ENCODE results near the gene PTGR2. TPM values are rescaled to one million over a fixed set of nuclear protein-coding genes. Genes with fewer than 3 reads are reported as not detected.

PTGR2 gene
- total RNA-seq, 1 donor from 2014 or later, result 37.4 TPM

DNA sequence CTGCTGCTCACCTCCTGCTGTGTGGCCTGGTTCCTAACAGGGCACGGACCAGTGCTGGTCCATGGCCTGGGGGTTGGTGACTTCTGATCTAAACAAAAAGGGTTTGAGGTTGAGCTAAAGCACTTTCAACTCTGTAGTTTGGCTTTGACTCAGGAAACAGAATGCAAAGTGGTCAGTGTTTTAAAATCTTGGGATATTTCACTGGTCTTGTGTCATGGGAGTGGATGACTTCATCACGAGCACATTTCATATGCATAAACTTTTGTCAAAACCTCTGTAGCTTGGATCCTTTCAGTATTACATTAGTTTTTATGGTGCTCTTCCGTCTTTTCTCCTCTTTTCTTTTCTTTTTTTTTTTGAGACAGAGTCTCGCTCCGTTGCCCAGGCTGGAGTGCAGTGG, 72.7 kb downstream of the PTGR2 start:
- TF ChIP-seq, protein P1, sequence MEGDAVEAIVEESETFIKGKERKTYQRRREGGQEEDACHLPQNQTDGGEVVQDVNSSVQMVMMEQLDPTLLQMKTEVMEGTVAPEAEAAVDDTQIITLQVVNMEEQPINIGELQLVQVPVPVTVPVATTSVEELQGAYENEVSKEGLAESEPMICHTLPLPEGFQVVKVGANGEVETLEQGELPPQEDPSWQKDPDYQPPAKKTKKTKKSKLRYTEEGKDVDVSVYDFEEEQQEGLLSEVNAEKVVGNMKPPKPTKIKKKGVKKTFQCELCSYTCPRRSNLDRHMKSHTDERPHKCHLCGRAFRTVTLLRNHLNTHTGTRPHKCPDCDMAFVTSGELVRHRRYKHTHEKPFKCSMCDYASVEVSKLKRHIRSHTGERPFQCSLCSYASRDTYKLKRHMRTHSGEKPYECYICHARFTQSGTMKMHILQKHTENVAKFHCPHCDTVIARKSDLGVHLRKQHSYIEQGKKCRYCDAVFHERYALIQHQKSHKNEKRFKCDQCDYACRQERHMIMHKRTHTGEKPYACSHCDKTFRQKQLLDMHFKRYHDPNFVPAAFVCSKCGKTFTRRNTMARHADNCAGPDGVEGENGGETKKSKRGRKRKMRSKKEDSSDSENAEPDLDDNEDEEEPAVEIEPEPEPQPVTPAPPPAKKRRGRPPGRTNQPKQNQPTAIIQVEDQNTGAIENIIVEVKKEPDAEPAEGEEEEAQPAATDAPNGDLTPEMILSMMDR (IDR thresholded peaks at IDR 0.05; ENCODE audit: borderline replicate concordance), result no peak
- intact Hi-C loops (cut with micrococcal nuclease), result no loop called here
- no peak overlapping the region for H3K27ac ChIP-seq (replicated peaks)
- H3K4me1 ChIP-seq, result no peaks in the 10 kb centered on the region
- peaks cover 90% of the 10 kb centered on the region for H3K36me3 ChIP-seq
- no peak overlapping the region for H3K4me3 ChIP-seq
- H3K27me3 ChIP-seq (ENCODE audit: low read depth), result no peaks in the 10 kb centered on the region
- no peak for DNase-seq
- no peaks in the 10 kb centered on the region for H3K9me3 ChIP-seq (replicated peaks)

Other genes with a start within 250 kb of the PTGR2 start
- gene ACOT6, start 239.3 kb upstream of the PTGR2 start, total RNA-seq, result not detected
- 15.2 TPM for gene DNAL1, start 206.8 kb upstream of the PTGR2 start, total RNA-seq
- gene PNMA1, start 137.4 kb upstream of the PTGR2 start, total RNA-seq, result 19.2 TPM
- gene ZNF410, start 35.0 kb downstream of the PTGR2 start, total RNA-seq, result 16.5 TPM
- 4.7 TPM for gene FAM161B, start 98.3 kb downstream of the PTGR2 start, total RNA-seq
- gene COQ6, start 98.5 kb downstream of the PTGR2 start, total RNA-seq, result 49.8 TPM
- 6.3 TPM for gene ENTPD5, start 167.5 kb downstream of the PTGR2 start, total RNA-seq
- gene BBOF1, start 167.5 kb downstream of the PTGR2 start, total RNA-seq, result 3.8 TPM
- gene ALDH6A1, start 232.6 kb downstream of the PTGR2 start, total RNA-seq, result 69.6 TPM
- gene LIN52, start 233.1 kb downstream of the PTGR2 start, total RNA-seq, result 8.0 TPM

All from left ventricle myocardium inferior (tissue), 1 donor.